Transverse colon (tissue), 4 donors: ENCODE data around the gene MTMR1. TPM values are rescaled to one million over a fixed set of nuclear protein-coding genes. Genes with fewer than 3 reads are reported as not detected.

Experiments used
- DNase-seq: peaks from one replicate; pipeline ENCODE4 v3.0.0-alpha.2; 2019
- H3K27ac ChIP-seq, 4 donors: fragments of 200-600 bp; sonication (generic); 2 replicates each; pipeline ENCODE4 v1.5.1; 2016 to 2018; ENCODE audit warnings: inconsistent platforms in 4 of 4
- H3K27me3 ChIP-seq: fragments of 200-600 bp; sonication (generic); 2 replicates; pipeline ENCODE4 v1.5.1; 2017; ENCODE audit warnings: inconsistent platforms
- H3K36me3 ChIP-seq, 4 donors: fragments of 200-600 bp; sonication (generic); 2 replicates each; pipeline ENCODE4 v1.5.1; 2017 to 2019; ENCODE audit warnings: inconsistent platforms in 4 of 4
- H3K4me1 ChIP-seq, 4 donors: fragments of 200-600 bp; sonication (generic); 2 replicates each; pipeline ENCODE4 v1.5.1; 2017 to 2020; ENCODE audit warnings: inconsistent platforms in 4 of 4
- H3K4me3 ChIP-seq, 4 donors: fragments of 200-600 bp; sonication (generic); 1 replicate in 1 of 4; 2 replicates in 3 of 4; pipeline versions ENCODE4 v1.5.1 to v1.6.1; 2017 to 2019; ENCODE audit warnings: inconsistent platforms in 4 of 4
- H3K9me3 ChIP-seq, 2 donors: fragments of 200-600 bp; sonication (generic); 2 replicates each; pipeline ENCODE4 v1.5.1; 2017 to 2019; ENCODE audit warnings: inconsistent platforms in 2 of 2
- CTCF ChIP-seq, 5 experiments: fragments of 200-600 bp in 3 of 5; fragments of 450-650 bp in 2 of 5; sonication (generic) in 3 of 5; IDR thresholded peaks; 1 replicate in 2 of 5; 2 replicates in 3 of 5; pipeline ENCODE4 v1.5.1; 2016 to 2017; ENCODE audit warnings: antibody characterized with exemption in 5 of 5, inconsistent platforms in 3 of 5, mild to moderate bottlenecking in 2 of 5, moderate library complexity in 1 of 5
- EP300 ChIP-seq: sonication (generic); formaldehyde crosslinking; IDR thresholded peaks from one replicate; pipeline ENCODE4 v1.6.1; 2017; ENCODE audit warnings: antibody characterized with exemption, low read depth
- POLR2A ChIP-seq: fragments of 450-650 bp; IDR thresholded peaks from one replicate; pipeline ENCODE4 v1.6.1; 2016; ENCODE audit warnings: antibody characterized with exemption, mild to moderate bottlenecking, moderate library complexity
- POLR2AphosphoS5 ChIP-seq, 3 donors: sonication (generic); formaldehyde crosslinking; IDR thresholded peaks; one replicate each; pipeline ENCODE4 v1.6.1; 2016; ENCODE audit warnings: antibody characterized with exemption in 3 of 3
- WGBS, 2 donors: methylation state at CpG; one replicate each; pipeline ENCODE4 v1.1.5; 2018; ENCODE audit warnings: low coverage in 1 of 2; 5-methylcytosine and 5-hydroxymethylcytosine counted together
- in situ Hi-C, 4 donors: fragments of 200-750 bp; cut with MboI; loops; one replicate each; pipeline versions ENCODE4 v1.15.0 to v1.15.1; 2017; ENCODE audit warnings: low sequenced_read_pairs in 3 of 4, low pct_ligation_motif_present in 1 of 4, low pct_unique_long_range_greater_than_20kb in 1 of 4
- intact Hi-C: fragments of 100-400 bp; cut with DNase I; formaldehyde crosslinking; loops from one replicate; pipeline ENCODE4 v1.15.1; 2023; ENCODE audit warnings: low total_unique reads
- total RNA-seq, 4 donors: library from RNA; depleted of rRNA; stranded (reverse); fragments of >200 nt; gene quantifications; one replicate each; pipeline ENCODE4 v1.1.0, GENCODE V29; 2016

The MTMR1 gene
- total RNA-seq, 4 donors from 2014 or later, result 14.6 to 25.5 (median 21.1) TPM

GRCh38 chrX:150773634-150774033 lies 80.4 kb downstream of the MTMR1 start:
- TF ChIP-seq CTCF (IDR thresholded peaks at IDR 0.05), result no peak
- TF ChIP-seq POLR2AphosphoS5 (IDR thresholded peaks at IDR 0.05), result no peak
- TF ChIP-seq POLR2A, result no peak
- TF ChIP-seq EP300, result no peak

GRCh38 chrX:150774798-150775568 lies 81.8 kb downstream of the MTMR1 start:
- H3K9me3 ChIP-seq, result no peaks in the 10 kb centered on the region
- H3K27ac ChIP-seq, result no peak overlapping the region
- WGBS, 2 donors, result 88 to 100% methylated on average over 1 to 14 of the region's 14 CpGs
- in situ Hi-C loops (loop anchor here (10.0 to 25.0 kb wide), 4 partner anchors 212 to 312 kb away; partner anchors contain the start of gene HMGB3 (in 1 of the 4)), intact Hi-C loops (no loop called here)
- no peaks in the 10 kb centered on the region for H3K4me1 ChIP-seq
- H3K4me3 ChIP-seq, result no peak overlapping the region
- no peak for TF ChIP-seq POLR2A
- no peak for TF ChIP-seq POLR2AphosphoS5 (IDR thresholded peaks at IDR 0.05)
- no peak for TF ChIP-seq EP300
- TF ChIP-seq CTCF (IDR thresholded peaks at IDR 0.05), result no peak
- H3K27me3 ChIP-seq, result no peaks in the 10 kb centered on the region
- DNase-seq, result no peak
- H3K36me3 ChIP-seq, result no peaks in the 10 kb centered on the region

More at GRCh38 chrX:150773634-150774033, 80.4 kb downstream of the MTMR1 start:
- in situ Hi-C loops, result loop anchor here (10.0 kb wide), 2 partner anchors 221 to 311 kb away; no protein-coding TSS in a partner anchor
- Histone ChIP-seq H3K36me3 (no peaks in the 10 kb centered on the region), H3K27me3 (no peaks in the 10 kb centered on the region), H3K4me3 (no peak overlapping the region), H3K4me1 (no peaks in the 10 kb centered on the region), H3K9me3 (no peaks in the 10 kb centered on the region), H3K27ac (no peak overlapping the region)
- no peak for DNase-seq
- intact Hi-C loops, result no loop called here
- 66% methylated on average over 4 of the region's 4 CpGs; no CpG with 5 or more reads in 1 of the 2 donors for WGBS, 2 donors

- intact Hi-C loops, result no loop called here
- 87% methylated on average over 18 of the region's 18 CpGs; no CpG with 5 or more reads in 1 of the 2 donors for WGBS, 2 donors
- in situ Hi-C loops, result loop anchor here (10.0 to 25.0 kb wide), 4 partner anchors 212 to 312 kb away; partner anchors contain the start of gene HMGB3 (in 1 of the 4)
Measured at GRCh38 chrX:150775569-150776350, 82.6 kb downstream of the MTMR1 start.

More at GRCh38 chrX:150775569-150776350, 82.6 kb downstream of the MTMR1 start:
- Histone ChIP-seq H3K4me1 (no peaks in the 10 kb centered on the region), H3K9me3 (no peaks in the 10 kb centered on the region), H3K27me3 (no peaks in the 10 kb centered on the region), H3K36me3 (no peaks in the 10 kb centered on the region), H3K4me3 (no peak overlapping the region), H3K27ac (no peak overlapping the region)
- TF ChIP-seq POLR2A (no peak), EP300 (no peak), CTCF (IDR thresholded peaks at IDR 0.05) (no peak)
- DNase-seq, result no peak
